ENCODE results near the gene THAP9.
A peak's percentile ranks its signal among the peaks of the same experiment; 100 is the strongest.

The THAP9 gene

DNA sequence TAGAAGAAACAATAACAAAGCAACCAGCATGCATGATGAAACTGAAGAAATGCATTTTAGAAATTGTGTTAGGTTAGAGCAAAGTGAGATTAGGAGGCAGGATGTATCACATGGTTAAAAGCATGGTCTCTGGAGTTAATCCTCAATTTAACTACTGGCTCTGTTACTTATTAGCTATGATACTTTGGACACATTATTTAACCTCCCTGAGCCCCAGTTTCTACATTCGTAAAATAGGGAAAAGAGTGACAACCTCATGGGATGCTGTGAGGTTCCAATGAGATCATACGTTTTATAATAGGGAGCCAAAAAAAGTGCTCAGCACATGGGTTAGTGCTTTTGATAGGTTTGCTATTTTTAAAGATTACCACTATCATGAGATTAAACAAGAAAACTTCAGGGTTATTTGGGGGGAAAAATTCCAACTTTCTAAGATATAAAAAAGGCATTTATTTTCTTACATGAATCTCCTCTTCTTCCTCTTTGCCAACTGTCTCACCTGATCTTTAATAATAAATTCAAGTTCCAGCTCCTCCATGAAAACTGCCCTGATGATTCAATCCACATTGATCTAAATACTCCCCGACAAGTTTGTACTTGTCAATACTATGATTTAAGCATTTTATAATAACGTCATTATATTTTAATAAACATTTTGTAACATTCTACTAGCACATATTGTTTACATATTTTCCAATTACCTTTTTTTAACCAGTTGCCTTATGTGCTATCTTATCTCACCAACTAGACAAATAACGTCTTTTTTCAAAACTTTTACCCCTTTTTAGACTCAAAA lies 14.2 kb upstream of the THAP9 start:
- Histone ChIP-seq H3K36me3 (ENCODE audit: insufficient read depth, low read length) (no peaks in the 10 kb centered on the region), H3K9ac (ENCODE audit: low read depth, low read length) (no peak overlapping the region), H3K9me3 (ENCODE audit: control insufficient read depth, insufficient read depth, low read length) (no peaks in the 10 kb centered on the region), H3K4me1 (ENCODE audit: insufficient read depth, low read length) (no peaks in the 10 kb centered on the region)

DNA sequence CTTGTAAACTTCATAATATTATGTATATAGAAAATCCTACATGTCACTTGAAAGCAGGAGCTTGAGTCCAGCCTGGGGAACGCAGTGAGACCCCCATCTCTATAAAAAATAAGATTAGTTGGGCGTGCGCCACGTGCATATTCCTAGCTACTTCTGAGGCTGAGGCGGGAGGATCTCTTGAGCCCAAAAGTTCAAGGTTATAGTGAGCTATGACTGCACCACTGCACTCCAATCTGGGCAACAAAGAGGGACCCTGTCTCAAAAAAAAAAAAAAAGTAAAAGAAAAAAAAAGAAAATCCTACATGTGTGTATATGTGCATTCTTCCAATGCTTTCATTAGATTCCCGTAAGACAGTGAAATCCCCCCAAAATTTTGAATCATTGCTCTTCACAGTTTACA lies 11.2 kb upstream of the THAP9 start:
- H3K9me3 ChIP-seq (ENCODE audit: control insufficient read depth, insufficient read depth, low read length) = no peaks in the 10 kb centered on the region
- H3K36me3 ChIP-seq (ENCODE audit: insufficient read depth, low read length) = peaks cover 9% of the 10 kb centered on the region; the same call in 1 of the 2 replicates
- no peaks in the 10 kb centered on the region for H3K4me1 ChIP-seq (ENCODE audit: insufficient read depth, low read length)
- H3K9ac ChIP-seq (ENCODE audit: low read depth, low read length) = peak overlapping the region; percentile 94; the same call in 1 of the 2 replicates

DNA sequence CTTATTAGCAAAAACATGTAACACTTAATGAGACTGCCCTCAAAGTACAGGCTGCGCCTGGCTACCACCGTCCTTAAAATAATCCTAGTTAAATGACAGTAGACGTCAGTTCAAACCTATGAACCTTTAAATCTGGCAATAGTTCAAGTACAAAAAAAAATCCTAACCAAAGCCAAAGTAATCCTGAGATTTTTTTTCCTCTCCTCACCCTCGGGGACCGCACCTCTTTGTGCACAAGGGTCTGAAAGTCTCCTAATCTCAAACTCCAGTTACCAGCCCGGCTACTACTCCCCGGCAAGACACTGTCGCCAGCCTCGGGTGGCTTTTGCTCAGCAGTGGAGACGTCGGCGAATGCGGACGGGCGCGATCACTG lies 10.0 kb upstream of the THAP9 start:
- H3K4me1 ChIP-seq (ENCODE audit: insufficient read depth, low read length) = no peaks in the 10 kb centered on the region
- H3K9me3 ChIP-seq (ENCODE audit: control insufficient read depth, insufficient read depth, low read length) = no peaks in the 10 kb centered on the region
- H3K9ac ChIP-seq (ENCODE audit: low read depth, low read length) = peak overlapping the region; percentile 94
- peaks cover 10% of the 10 kb centered on the region; the same call in 1 of the 2 replicates for H3K36me3 ChIP-seq (ENCODE audit: insufficient read depth, low read length)

DNA sequence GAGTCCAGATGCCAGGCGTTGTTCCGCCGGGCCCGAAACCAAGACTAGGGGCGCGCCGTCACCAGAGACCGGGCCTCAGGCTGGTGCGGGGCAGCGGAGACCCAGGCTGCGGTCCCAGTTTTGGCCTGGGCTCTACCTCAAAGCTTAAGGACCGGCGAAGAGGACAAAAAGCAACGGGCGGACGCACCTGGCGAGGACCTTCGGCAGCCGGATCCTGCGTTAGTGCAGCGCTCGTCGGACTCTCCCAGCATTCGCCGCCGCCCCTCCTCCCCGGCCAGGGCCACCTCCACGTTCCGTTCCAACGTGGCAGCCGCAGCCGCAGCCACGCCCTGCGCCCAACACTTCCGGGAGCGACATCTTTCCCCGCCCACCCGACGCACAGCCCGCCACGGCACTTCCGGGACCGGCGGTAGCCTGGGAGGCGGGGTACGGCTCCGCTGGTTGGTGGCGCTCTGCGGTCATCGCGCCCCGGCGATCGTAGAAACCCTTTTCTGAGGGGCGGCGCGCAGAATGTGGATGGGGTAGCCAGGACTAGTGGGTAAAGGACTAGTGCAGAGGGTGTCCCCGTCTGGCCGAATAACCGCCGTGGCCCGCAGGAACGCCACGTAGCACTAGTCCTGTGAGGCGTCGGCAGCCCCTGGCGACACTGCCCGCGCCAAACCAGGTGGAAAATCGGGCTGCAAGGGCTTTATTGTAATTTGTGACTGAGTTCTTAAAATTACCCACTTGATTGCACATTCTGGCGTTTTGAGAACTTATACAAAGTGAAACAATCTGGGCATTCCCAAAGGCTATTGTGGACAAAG lies 9.4 kb upstream of the THAP9 start, which contains the start of gene SEC31A:
Gene SEC31A, minus strand, starts transcription at position 253 of the 806 bp plus-strand sequence. CDS start 9,217 bp downstream, outside the sequence.
- no peaks in the 10 kb centered on the region for H3K4me1 ChIP-seq (ENCODE audit: insufficient read depth, low read length)
- peak within 1 kb of the TSS; percentile 94 for H3K9ac ChIP-seq (ENCODE audit: low read depth, low read length)
- no peaks in the 10 kb centered on the region for H3K9me3 ChIP-seq (ENCODE audit: control insufficient read depth, insufficient read depth, low read length)
- H3K36me3 ChIP-seq (ENCODE audit: insufficient read depth, low read length) = peaks cover 10% of the 10 kb centered on the region; the same call in 1 of the 2 replicates

DNA sequence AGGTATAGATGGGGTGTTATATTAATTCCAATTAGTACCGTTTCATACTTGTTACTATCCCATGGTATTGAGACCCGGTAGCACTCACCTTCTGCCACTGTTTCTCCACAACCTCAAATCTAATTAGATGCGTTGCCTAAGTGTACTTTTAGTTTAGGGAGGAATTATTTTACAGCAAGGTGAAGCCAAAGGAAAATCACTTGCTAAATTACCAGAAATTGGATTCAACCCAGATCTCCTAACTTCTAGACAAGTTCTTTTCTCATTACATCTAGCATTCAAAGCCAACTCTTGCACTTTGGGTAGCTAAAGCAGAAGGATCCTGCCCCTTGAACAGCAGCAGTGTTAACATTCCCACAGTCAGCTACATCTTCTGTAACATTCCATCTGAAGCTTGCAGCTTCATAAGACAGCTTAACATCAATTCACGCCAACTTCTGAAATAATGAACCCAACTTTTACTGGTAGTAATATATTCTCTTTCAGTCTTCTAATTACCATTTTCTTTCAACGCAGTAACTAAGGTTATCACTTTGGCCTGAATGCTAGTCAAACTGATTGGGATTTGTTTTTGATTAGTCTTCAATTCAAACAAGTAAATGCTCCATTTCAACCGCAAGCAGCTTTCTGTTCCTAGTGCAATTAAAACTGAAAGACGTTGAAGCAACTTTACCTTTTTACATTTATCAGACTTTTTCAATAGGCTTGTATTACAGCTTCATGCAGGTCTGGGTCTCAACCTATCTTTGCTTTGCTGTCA lies 8.6 kb upstream of the THAP9 start:
- Histone ChIP-seq H3K4me1 (ENCODE audit: insufficient read depth, low read length) (no peaks in the 10 kb centered on the region), H3K9ac (ENCODE audit: low read depth, low read length) (peak overlapping the region; percentile 94), H3K9me3 (ENCODE audit: control insufficient read depth, insufficient read depth, low read length) (no peaks in the 10 kb centered on the region), H3K36me3 (ENCODE audit: insufficient read depth, low read length) (peaks cover 16% of the 10 kb centered on the region)

- H3K9ac ChIP-seq (ENCODE audit: low read depth, low read length) = no peak overlapping the region
- H3K36me3 ChIP-seq (ENCODE audit: insufficient read depth, low read length) = peaks cover 21% of the 10 kb centered on the region
- H3K9me3 ChIP-seq (ENCODE audit: control insufficient read depth, insufficient read depth, low read length) = no peaks in the 10 kb centered on the region
- H3K4me1 ChIP-seq (ENCODE audit: insufficient read depth, low read length) = no peaks in the 10 kb centered on the region
These were observed 8.1 kb upstream of the THAP9 start for GRCh38 chr4:82892467-82892802.

GRCh38 chr4:82893942-82894341 lies 6.6 kb upstream of the THAP9 start:
- no peaks in the 10 kb centered on the region for H3K4me1 ChIP-seq (ENCODE audit: insufficient read depth, low read length)
- H3K9me3 ChIP-seq (ENCODE audit: control insufficient read depth, insufficient read depth, low read length) = no peaks in the 10 kb centered on the region
- peaks cover 21% of the 10 kb centered on the region for H3K36me3 ChIP-seq (ENCODE audit: insufficient read depth, low read length)
- no peak overlapping the region for H3K9ac ChIP-seq (ENCODE audit: low read depth, low read length)

DNA sequence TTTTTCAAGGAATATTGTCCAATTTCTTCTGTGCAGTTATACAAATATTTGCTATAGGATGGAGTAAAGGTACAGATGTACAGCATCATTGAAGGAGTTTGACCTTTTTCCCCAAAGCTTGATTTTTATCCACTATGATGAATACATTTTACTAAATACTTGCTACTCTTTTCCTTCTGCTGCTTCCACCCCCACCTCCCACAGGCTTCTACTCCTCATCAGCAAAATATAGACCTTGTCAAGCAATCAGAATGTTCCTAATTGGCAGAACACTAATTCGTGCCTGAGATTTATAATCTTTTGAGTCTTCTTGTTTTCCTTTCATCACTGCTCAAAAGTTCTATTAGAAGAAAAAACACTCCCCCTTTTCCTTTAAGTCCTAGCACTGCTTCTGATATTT lies 3.8 kb upstream of the THAP9 start:
- Histone ChIP-seq H3K9ac (ENCODE audit: low read depth, low read length) (no peak overlapping the region), H3K9me3 (ENCODE audit: control insufficient read depth, insufficient read depth, low read length) (no peaks in the 10 kb centered on the region), H3K4me1 (ENCODE audit: insufficient read depth, low read length) (no peaks in the 10 kb centered on the region), H3K36me3 (ENCODE audit: insufficient read depth, low read length) (peaks cover 21% of the 10 kb centered on the region)

DNA sequence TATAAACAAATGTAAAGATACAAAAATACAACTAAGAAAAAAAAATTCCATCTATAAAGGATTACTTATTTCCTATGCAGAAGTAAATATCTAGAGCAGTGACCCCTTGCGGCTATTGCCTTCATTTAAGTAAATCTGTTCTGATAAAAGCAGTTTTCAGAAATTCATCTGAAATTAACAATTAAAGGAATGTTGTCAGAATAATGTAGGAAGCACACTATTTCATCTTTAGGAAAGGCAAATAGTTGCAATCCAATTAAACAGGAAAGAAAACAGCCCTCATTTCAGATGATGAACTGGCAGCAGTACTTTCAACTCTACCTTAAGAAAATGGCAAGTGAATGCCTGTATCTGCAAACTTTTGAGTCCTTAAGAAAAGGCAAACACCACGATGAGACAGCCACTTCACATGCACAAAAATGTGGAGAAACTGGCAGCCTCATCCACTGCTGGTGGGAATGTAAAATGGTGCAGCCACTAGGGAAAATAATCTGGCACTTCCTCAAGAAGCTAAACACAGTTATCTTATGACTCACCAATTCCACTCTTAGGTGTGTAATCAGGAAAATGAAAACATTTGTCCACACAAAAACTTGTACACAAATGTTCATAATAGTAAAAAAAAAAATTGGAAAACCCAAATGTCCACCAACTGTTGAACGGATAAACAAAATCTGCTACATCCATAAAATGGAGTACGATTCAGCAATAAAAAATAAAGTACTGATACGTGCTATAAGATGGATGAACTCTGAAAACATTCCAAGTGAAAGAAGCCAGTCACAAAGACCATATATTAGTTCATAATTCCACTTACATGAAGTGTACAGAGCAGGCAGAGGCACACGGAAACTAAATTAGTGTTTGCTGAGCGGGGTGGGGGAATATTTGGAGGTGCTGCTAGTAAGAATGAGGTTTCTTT lies 2.0 kb upstream of the THAP9 start:
- H3K9ac ChIP-seq (ENCODE audit: low read depth, low read length) = peak overlapping the region; percentile 81; the same call in 1 of the 2 replicates
- H3K36me3 ChIP-seq (ENCODE audit: insufficient read depth, low read length) = peaks cover 17% of the 10 kb centered on the region
- no peaks in the 10 kb centered on the region for H3K9me3 ChIP-seq (ENCODE audit: control insufficient read depth, insufficient read depth, low read length)
- no peaks in the 10 kb centered on the region for H3K4me1 ChIP-seq (ENCODE audit: insufficient read depth, low read length)

- peak overlapping the region; percentile 81 for H3K9ac ChIP-seq (ENCODE audit: low read depth, low read length)
- H3K36me3 ChIP-seq (ENCODE audit: insufficient read depth, low read length) = peaks cover 11% of the 10 kb centered on the region
- no peaks in the 10 kb centered on the region for H3K9me3 ChIP-seq (ENCODE audit: control insufficient read depth, insufficient read depth, low read length)
- H3K4me1 ChIP-seq (ENCODE audit: insufficient read depth, low read length) = no peaks in the 10 kb centered on the region
These were observed 1.0 kb upstream of the THAP9 start for GRCh38 chr4:82899374-82900065.

GRCh38 chr4:82900066-82900410 lies 497 bp upstream of the THAP9 start:
- H3K9ac ChIP-seq (ENCODE audit: low read depth, low read length) = peak overlapping the region; percentile 81
- peaks cover 11% of the 10 kb centered on the region for H3K36me3 ChIP-seq (ENCODE audit: insufficient read depth, low read length)
- H3K4me1 ChIP-seq (ENCODE audit: insufficient read depth, low read length) = no peaks in the 10 kb centered on the region
- H3K9me3 ChIP-seq (ENCODE audit: control insufficient read depth, insufficient read depth, low read length) = no peaks in the 10 kb centered on the region

DNA sequence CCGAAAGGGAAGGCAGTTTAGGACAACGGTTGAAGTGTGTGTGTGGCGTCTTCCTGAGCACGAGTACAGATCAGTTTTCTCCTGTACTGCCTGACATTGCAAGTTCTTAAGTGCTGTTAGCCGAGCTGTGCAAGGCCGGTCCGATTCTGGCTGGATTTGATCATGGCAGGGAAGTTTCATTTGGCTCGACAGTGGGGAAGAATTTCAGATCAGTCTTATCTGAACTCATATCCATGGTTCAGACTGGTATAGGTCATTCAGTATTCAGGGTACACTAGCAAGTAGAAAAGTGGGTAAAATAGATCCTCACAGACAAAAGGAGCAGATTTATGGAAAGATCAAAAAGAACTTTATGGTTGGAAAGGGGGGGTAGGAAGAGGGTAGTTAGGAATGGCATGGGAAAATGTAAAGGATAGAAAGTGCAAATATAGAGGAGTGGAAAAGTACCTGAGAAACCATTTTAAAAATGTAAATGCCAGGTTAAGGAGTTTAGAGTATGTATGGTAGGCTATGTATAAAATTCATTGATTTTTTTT lies 716 bp downstream of the THAP9 start:
- no peaks in the 10 kb centered on the region for H3K4me1 ChIP-seq (ENCODE audit: insufficient read depth, low read length)
- peaks cover 12% of the 10 kb centered on the region for H3K36me3 ChIP-seq (ENCODE audit: insufficient read depth, low read length)

DNA sequence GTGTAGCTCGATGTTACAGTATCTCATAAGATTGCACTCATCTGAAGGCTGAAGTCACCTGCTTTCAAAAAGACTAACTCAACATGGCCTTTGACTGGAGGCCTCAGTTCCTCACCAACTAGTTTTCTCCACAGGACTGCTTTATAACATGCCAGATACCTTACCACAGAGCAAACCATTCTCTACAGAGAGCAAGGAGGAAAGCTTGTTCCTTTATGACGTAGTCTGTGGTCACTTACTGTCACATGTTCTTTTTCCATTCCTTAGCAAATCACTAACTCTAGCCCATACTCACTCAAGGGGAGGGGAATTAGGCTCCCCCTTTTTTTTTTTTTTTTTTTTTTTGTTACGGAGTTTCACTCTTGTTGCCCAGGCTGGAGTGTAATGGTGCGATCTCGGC lies 3.2 kb downstream of the THAP9 start:
- no peaks in the 10 kb centered on the region for H3K9me3 ChIP-seq (ENCODE audit: control insufficient read depth, insufficient read depth, low read length)
- no peak overlapping the region for H3K9ac ChIP-seq (ENCODE audit: low read depth, low read length)
- H3K36me3 ChIP-seq (ENCODE audit: insufficient read depth, low read length) = 0 out of 2 replicates have a peak, but pooled peaks cover 3% of the 10 kb centered on the region
- no peaks in the 10 kb centered on the region for H3K4me1 ChIP-seq (ENCODE audit: insufficient read depth, low read length)

More for the DNA sequence above, 716 bp downstream of the THAP9 start:
- Histone ChIP-seq H3K9me3 (ENCODE audit: control insufficient read depth, insufficient read depth, low read length) (no peaks in the 10 kb centered on the region), H3K9ac (ENCODE audit: low read depth, low read length) (peak overlapping the region; percentile 81)
